ENCODE measurements around the gene ERBB4.

The ERBB4 gene

GRCh38 chr2:211449819-211450218 is 1088.8 kb downstream of the ERBB4 start:
- Histone ChIP-seq H3K36me3 (no peaks in the 10 kb centered on the region), H3K4me3 (ENCODE audit: low read depth, low read length) (no peak overlapping the region), H3K4me1 (no peaks in the 10 kb centered on the region; the same call in 1 of the 2 replicates), H3K9me3 (no peaks in the 10 kb centered on the region), H3K27me3 (no peaks in the 10 kb centered on the region)
- DNase-seq = no peak
- no peak for TF ChIP-seq CTCF (IDR thresholded peaks at IDR 0.05; ENCODE audit: low read depth, low read length)

DNA sequence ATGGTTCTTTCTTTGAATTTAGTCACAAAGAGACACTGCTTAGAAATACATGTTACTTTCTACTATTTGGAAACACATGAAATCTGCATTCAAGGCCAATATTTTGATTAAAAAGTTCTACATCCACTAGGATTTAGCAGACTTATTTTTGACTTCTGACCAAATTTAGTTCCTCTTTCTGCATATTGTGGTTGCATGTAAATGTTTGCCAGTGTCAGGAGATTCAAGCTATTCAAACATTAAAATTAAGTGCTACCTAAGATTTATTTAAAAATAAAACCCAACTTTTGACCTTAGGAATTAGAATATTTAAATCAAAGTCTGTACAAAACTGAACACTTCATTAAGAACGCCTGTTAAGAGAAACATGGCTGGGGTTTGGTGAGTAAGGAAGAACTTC is 1091.1 kb downstream of the ERBB4 start:
- H3K36me3 ChIP-seq = no peaks in the 10 kb centered on the region
- TF ChIP-seq CTCF (IDR thresholded peaks at IDR 0.05; ENCODE audit: low read depth, low read length) = no peak
- no peak overlapping the region for H3K4me3 ChIP-seq (ENCODE audit: low read depth, low read length)
- H3K9me3 ChIP-seq = no peaks in the 10 kb centered on the region
- no peaks in the 10 kb centered on the region; the same call in 1 of the 2 replicates for H3K4me1 ChIP-seq
- DNase-seq = no peak
- H3K27me3 ChIP-seq = no peaks in the 10 kb centered on the region

GRCh38 chr2:211440107-211440506 is 1098.5 kb downstream of the ERBB4 start:
- Histone ChIP-seq H3K36me3 (no peaks in the 10 kb centered on the region), H3K27me3 (no peaks in the 10 kb centered on the region), H3K4me1 (no peaks in the 10 kb centered on the region; the same call in 1 of the 2 replicates), H3K9me3 (no peaks in the 10 kb centered on the region), H3K4me3 (ENCODE audit: low read depth, low read length) (no peak overlapping the region)
- no peak for DNase-seq
- TF ChIP-seq CTCF (IDR thresholded peaks at IDR 0.05; ENCODE audit: low read depth, low read length) = no peak

DNA sequence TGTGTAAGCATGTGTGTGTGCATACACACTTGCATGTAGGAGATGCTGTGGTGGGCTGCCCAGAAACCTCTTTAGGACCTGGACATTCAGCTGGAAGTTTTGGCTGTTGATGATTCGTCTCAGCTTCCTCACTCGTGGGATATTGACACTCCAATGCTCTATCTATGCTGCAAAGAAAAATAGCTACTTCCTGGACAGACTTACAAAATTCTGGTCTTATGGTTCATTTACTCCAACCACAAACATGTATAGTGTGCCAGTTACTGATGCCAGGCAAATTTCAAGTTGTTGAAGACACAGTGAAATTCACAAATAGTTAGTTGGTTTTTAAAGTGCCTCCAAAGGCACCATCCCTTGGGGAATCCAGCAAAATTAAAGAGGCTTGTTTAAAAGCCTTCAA is 1099.6 kb downstream of the ERBB4 start:
- no peak overlapping the region for H3K4me3 ChIP-seq (ENCODE audit: low read depth, low read length)
- TF ChIP-seq CTCF (IDR thresholded peaks at IDR 0.05; ENCODE audit: low read depth, low read length) = no peak
- no peaks in the 10 kb centered on the region for H3K9me3 ChIP-seq
- H3K27me3 ChIP-seq = no peaks in the 10 kb centered on the region
- DNase-seq = no peak
- no peaks in the 10 kb centered on the region; the same call in 1 of the 2 replicates for H3K4me1 ChIP-seq
- H3K36me3 ChIP-seq = no peaks in the 10 kb centered on the region

GRCh38 chr2:211437396-211437795 is 1101.2 kb downstream of the ERBB4 start:
- no peaks in the 10 kb centered on the region for H3K9me3 ChIP-seq
- H3K36me3 ChIP-seq = no peaks in the 10 kb centered on the region
- no peaks in the 10 kb centered on the region; the same call in 1 of the 2 replicates for H3K4me1 ChIP-seq
- TF ChIP-seq CTCF (IDR thresholded peaks at IDR 0.05; ENCODE audit: low read depth, low read length) = no peak
- no peak overlapping the region for H3K4me3 ChIP-seq (ENCODE audit: low read depth, low read length)
- DNase-seq = no peak
- no peaks in the 10 kb centered on the region for H3K27me3 ChIP-seq

DNA sequence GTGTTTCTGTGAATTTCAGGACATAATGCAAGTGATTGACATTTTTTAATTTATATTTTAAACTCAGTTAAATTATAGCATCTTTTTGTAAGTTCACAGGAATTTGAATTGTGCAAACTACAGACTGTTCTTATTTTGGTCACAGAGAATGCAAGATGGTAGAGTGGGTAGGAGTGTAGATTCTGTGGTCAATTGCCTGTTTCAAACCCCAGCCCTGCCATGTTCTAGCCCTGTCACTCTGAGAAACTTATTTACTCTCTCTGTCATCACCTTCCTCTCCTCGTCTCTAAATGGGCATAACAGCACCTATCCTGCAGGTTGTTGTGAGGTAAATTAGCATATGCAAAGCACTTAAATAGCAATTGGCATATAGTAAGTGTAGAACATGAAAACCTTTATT is 1102.4 kb downstream of the ERBB4 start:
- no peak overlapping the region for H3K4me3 ChIP-seq (ENCODE audit: low read depth, low read length)
- no peak for DNase-seq
- H3K4me1 ChIP-seq = no peaks in the 10 kb centered on the region; the same call in 1 of the 2 replicates
- no peaks in the 10 kb centered on the region for H3K36me3 ChIP-seq
- no peaks in the 10 kb centered on the region for H3K27me3 ChIP-seq
- no peak for TF ChIP-seq CTCF (IDR thresholded peaks at IDR 0.05; ENCODE audit: low read depth, low read length)
- no peaks in the 10 kb centered on the region for H3K9me3 ChIP-seq
